ENCODE data around the gene KLHDC8A. TPM values are rescaled to one million over a fixed set of nuclear protein-coding genes. Genes with fewer than 3 reads are reported as not detected.
"Not testable (repeated sequence)": the region's sequence is repeated elsewhere in the genome, so short reads cannot be mapped to it uniquely, and the experiment has no call there.

KLHDC8A gene
- total RNA-seq = 10 to 100 TPM in 1 of 2 donors, not detected in 1; 15.6 TPM

DNA sequence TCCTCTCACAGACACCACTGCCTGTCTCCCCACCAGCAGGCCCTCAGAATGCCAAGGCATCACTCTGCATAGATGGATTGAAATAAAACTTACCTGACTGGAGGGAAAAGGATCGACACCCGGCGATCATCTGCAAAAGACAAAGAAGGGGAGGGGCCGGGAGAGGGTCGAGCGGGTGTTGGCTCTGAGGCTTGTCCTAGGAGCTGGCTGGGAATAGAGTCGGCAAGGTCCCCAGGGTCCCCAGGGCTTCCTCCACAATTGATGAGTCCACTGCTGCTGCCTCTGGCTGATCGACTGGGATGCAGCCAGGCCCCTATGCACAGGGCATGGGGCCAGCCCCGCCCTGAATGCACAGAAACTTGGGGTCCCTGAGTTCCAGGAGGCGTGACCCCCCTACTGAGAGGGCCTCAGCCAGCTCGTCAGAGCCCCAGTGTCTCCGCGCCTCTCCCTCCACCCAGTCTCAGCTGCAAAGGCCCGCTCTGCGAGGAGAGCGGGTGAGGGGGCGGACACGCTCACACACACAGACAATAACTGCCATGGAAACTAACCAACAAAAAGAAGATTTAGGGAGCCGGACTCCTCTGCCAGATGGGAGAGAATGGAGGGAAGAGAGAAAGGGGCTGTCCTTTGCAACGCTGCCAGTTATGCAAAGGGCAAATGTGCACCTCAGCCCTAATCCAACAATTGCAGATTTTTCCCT is at the start of gene KLHDC8A:
Gene KLHDC8A (minus strand): TSS at position 483 of the 700 bp plus-strand sequence. CDS start 13,318 bp downstream, outside the sequence.
- no peaks in the 10 kb centered on the region for H3K27me3 ChIP-seq (replicated peaks; ENCODE audit: insufficient read depth)
- 21% methylated on average over 15 of the region's 20 CpGs for WGBS
- DNase-seq (ENCODE audit: low spot score) = no peak
- H3K36me3 ChIP-seq = no peaks in the 10 kb centered on the region
- intact Hi-C loops (cut with DNase I) = loop anchor here (10.0 kb wide), 1 partner anchor 168 kb away; no protein-coding TSS in a partner anchor
- no peak within 1 kb of the TSS for H3K27ac ChIP-seq
- H3K9me3 ChIP-seq = no peaks in the 10 kb centered on the region
- no peak for TF ChIP-seq POLR2A (IDR thresholded peaks at IDR 0.05)
- no peak for TF ChIP-seq POLR2AphosphoS5 (IDR thresholded peaks at IDR 0.05)
- no peak for TF ChIP-seq CTCF (IDR thresholded peaks at IDR 0.05)
- H3K4me3 ChIP-seq = no peak within 1 kb of the TSS
- no peaks in the 10 kb centered on the region for H3K4me1 ChIP-seq (replicated peaks)

DNA sequence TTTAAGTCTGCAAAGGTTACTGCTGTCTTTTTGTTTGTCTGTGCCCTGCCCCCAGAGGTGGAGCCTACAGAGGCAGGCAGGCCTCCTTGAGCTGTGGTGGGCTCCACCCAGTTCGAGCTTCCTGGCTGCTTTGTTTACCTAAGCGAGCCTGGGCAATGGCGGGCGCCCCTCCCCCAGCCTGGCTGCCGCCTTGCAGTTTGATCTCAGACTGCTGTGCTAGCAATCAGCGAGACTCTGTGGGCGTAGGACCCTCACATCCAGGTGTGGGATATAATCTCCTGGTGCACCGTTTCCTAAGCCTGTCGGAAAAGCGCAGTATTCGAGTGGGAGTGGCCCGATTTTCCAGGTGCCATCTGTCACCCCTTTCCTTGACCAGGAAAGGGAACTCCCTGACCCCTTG is 49.5 kb upstream of the KLHDC8A start:
- DNase-seq (ENCODE audit: low spot score); H3K4me1 ChIP-seq (replicated peaks); H3K9me3 ChIP-seq; H3K27me3 ChIP-seq (replicated peaks; ENCODE audit: insufficient read depth); intact Hi-C loops (cut with DNase I); H3K36me3 ChIP-seq; H3K27ac ChIP-seq; H3K4me3 ChIP-seq: not testable (repeated sequence)
- 80% methylated on average over 7 of the region's 12 CpGs for WGBS

- DNase-seq (ENCODE audit: low spot score); H3K4me1 ChIP-seq (replicated peaks); H3K9me3 ChIP-seq; H3K4me3 ChIP-seq; H3K27me3 ChIP-seq (replicated peaks; ENCODE audit: insufficient read depth); intact Hi-C loops (cut with DNase I); H3K27ac ChIP-seq; H3K36me3 ChIP-seq: not testable (repeated sequence)
- WGBS = 87% methylated on average over 3 of the region's 3 CpGs
Measured at GRCh38 chr1:205404484-205404883, 47.8 kb upstream of the KLHDC8A start.

GRCh38 chr1:205398586-205398985 is 41.9 kb upstream of the KLHDC8A start:
- no peaks in the 10 kb centered on the region for H3K27me3 ChIP-seq (replicated peaks; ENCODE audit: insufficient read depth)
- 93% methylated on average over 4 of the region's 4 CpGs for WGBS
- no peak overlapping the region for H3K4me3 ChIP-seq
- intact Hi-C loops (cut with DNase I) = no loop called here
- no peaks in the 10 kb centered on the region for H3K9me3 ChIP-seq
- no peaks in the 10 kb centered on the region for H3K36me3 ChIP-seq
- H3K4me1 ChIP-seq (replicated peaks) = no peaks in the 10 kb centered on the region
- DNase-seq (ENCODE audit: low spot score) = no peak
- H3K27ac ChIP-seq = no peak overlapping the region
- TF ChIP-seq CTCF (IDR thresholded peaks at IDR 0.05) = no peak
- no peak for TF ChIP-seq POLR2AphosphoS5 (IDR thresholded peaks at IDR 0.05)
- TF ChIP-seq POLR2A (IDR thresholded peaks at IDR 0.05) = no peak

- H3K9me3 ChIP-seq = no peaks in the 10 kb centered on the region
- no peaks in the 10 kb centered on the region for H3K27me3 ChIP-seq (replicated peaks; ENCODE audit: insufficient read depth)
- H3K36me3 ChIP-seq = no peaks in the 10 kb centered on the region
- no peak overlapping the region for H3K4me3 ChIP-seq
- DNase-seq (ENCODE audit: low spot score) = no peak
- no peaks in the 10 kb centered on the region for H3K4me1 ChIP-seq (replicated peaks)
- intact Hi-C loops (cut with DNase I) = no loop called here
- H3K27ac ChIP-seq = no peak overlapping the region
- 10% methylated on average over 6 of the region's 6 CpGs for whole genome bisulfite sequencing
- TF ChIP-seq CTCF (IDR thresholded peaks at IDR 0.05) (peak in 3 of 4 experiments; percentile 28 to 67 (median 54)), POLR2A (IDR thresholded peaks at IDR 0.05) (no peak), POLR2AphosphoS5 (IDR thresholded peaks at IDR 0.05) (no peak)
Measured at GRCh38 chr1:205396967-205397616, 40.4 kb upstream of the KLHDC8A start.

DNA sequence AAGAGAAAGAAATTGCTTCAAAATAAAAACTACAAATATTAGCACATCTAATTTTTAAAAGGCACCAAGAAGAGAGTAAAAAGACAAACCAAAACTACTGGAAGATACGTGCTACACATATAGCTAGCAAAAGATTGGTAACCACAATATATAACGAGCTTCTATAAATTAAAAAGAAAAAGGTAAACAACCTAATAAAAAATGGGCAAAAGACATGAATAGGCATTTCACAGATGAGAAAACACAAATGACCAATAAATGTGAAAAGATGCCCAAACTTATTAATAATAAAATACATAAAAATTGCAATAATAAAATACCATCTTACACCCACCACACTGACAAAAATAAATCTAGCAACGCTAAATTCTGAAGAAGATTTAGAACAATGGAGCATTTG is 38.9 kb upstream of the KLHDC8A start:
- no peak for DNase-seq (ENCODE audit: low spot score)
- no peak overlapping the region for H3K4me3 ChIP-seq
- H3K36me3 ChIP-seq = no peaks in the 10 kb centered on the region
- WGBS = 67% methylated on average over 3 of the region's 3 CpGs
- H3K27ac ChIP-seq = no peak overlapping the region
- no peak for TF ChIP-seq CTCF (IDR thresholded peaks at IDR 0.05)
- TF ChIP-seq POLR2A (IDR thresholded peaks at IDR 0.05) = no peak
- no peak for TF ChIP-seq POLR2AphosphoS5 (IDR thresholded peaks at IDR 0.05)
- no peaks in the 10 kb centered on the region for H3K4me1 ChIP-seq (replicated peaks)
- H3K27me3 ChIP-seq (replicated peaks; ENCODE audit: insufficient read depth) = no peaks in the 10 kb centered on the region
- intact Hi-C loops (cut with DNase I) = no loop called here
- H3K9me3 ChIP-seq = no peaks in the 10 kb centered on the region

Measured in prostate gland (tissue), 2 donors.